NCI-H1417 (cell line): Measurements from ENCODE around the gene UBE2G2.

Experiments
- DNase-seq, 3 experiments: peaks; one replicate each; lab custom pipeline; 2025; lab: John Stamatoyannopoulos, UW

Gene UBE2G2

GRCh38 chr21:44750675-44751025 is 51.0 kb downstream of the UBE2G2 start:
- DNase-seq = no peak

- DNase-seq = no peak
Measured at GRCh38 chr21:44749759-44750674, 51.6 kb downstream of the UBE2G2 start.

GRCh38 chr21:44749116-44749758 is 52.4 kb downstream of the UBE2G2 start:
- DNase-seq = no peak

GRCh38 chr21:44748621-44749020 is 53.0 kb downstream of the UBE2G2 start:
- no peak for DNase-seq

- peak; percentile 22 to 72 (median 70) for DNase-seq
Measured at GRCh38 chr21:44742418-44743153, 59.0 kb downstream of the UBE2G2 start.

GRCh38 chr21:44741921-44742320 is 59.7 kb downstream of the UBE2G2 start:
- no peak for DNase-seq

- DNase-seq = no peak
Measured at GRCh38 chr21:44740742-44741141, 60.9 kb downstream of the UBE2G2 start.

GRCh38 chr21:44739316-44739715 is 62.3 kb downstream of the UBE2G2 start:
- no peak for DNase-seq

GRCh38 chr21:44738621-44739020 is 63.0 kb downstream of the UBE2G2 start:
- no peak for DNase-seq

- DNase-seq = peak; percentile 34 to 79 (median 67)
Measured at GRCh38 chr21:44737706-44738354, 63.8 kb downstream of the UBE2G2 start.

- no peak for DNase-seq
Measured at GRCh38 chr21:44736291-44737004, 65.2 kb downstream of the UBE2G2 start.

- no peak for DNase-seq
Measured at GRCh38 chr21:44735821-44736220, 65.8 kb downstream of the UBE2G2 start.

- DNase-seq = no peak
Measured at GRCh38 chr21:44734841-44735240, 66.8 kb downstream of the UBE2G2 start.

GRCh38 chr21:44734026-44734745 is 67.4 kb downstream of the UBE2G2 start:
- no peak for DNase-seq

GRCh38 chr21:44732956-44733355 is 68.7 kb downstream of the UBE2G2 start:
- DNase-seq = no peak

GRCh38 chr21:44732263-44732662 is 69.4 kb downstream of the UBE2G2 start:
- no peak for DNase-seq

GRCh38 chr21:44730951-44731579 is 70.6 kb downstream of the UBE2G2 start:
- DNase-seq = no peak

- DNase-seq = no peak
Measured at GRCh38 chr21:44730028-44730395, 71.6 kb downstream of the UBE2G2 start.

- no peak for DNase-seq
Measured at GRCh38 chr21:44729336-44730027, 72.1 kb downstream of the UBE2G2 start.

GRCh38 chr21:44728716-44729115 is 72.9 kb downstream of the UBE2G2 start:
- no peak for DNase-seq
